ENCODE results near the gene DMAC2.
"Not testable (repeated sequence)": the region's sequence is repeated elsewhere in the genome, so short reads cannot be mapped to it uniquely, and the experiment has no call there.

Gene DMAC2

GRCh38 chr19:41439441-41440222 lies at the start of gene DMAC2:
DMAC2 (minus strand) TSS chr19:41439912; CDS start chr19:41439899, 13 bp downstream.
- peak; percentile 96 for DNase-seq

- DNase-seq = not testable (repeated sequence)
These were observed 47.2 kb upstream of the DMAC2 start for GRCh38 chr19:41486953-41487352.

- DNase-seq = no peak
These were observed 45.1 kb upstream of the DMAC2 start for GRCh38 chr19:41484822-41485221.

- DNase-seq = no peak
These were observed 40.6 kb upstream of the DMAC2 start for GRCh38 chr19:41480336-41480735.

- no peak for DNase-seq
These were observed 40.1 kb upstream of the DMAC2 start for GRCh38 chr19:41479757-41480191.

- no peak for DNase-seq
These were observed 39.4 kb upstream of the DMAC2 start for GRCh38 chr19:41478875-41479756.

- DNase-seq = no peak
These were observed 38.5 kb upstream of the DMAC2 start for GRCh38 chr19:41478171-41478570.

- DNase-seq = no peak
These were observed 36.9 kb upstream of the DMAC2 start for GRCh38 chr19:41476583-41476982.

- DNase-seq = not testable (repeated sequence)
These were observed 23.8 kb upstream of the DMAC2 start for GRCh38 chr19:41463257-41464256.

- DNase-seq = no peak
These were observed 22.8 kb upstream of the DMAC2 start for GRCh38 chr19:41462497-41462896.

GRCh38 chr19:41457241-41457640 lies 17.5 kb upstream of the DMAC2 start:
- DNase-seq = no peak

GRCh38 chr19:41456342-41456918 lies 16.7 kb upstream of the DMAC2 start:
- no peak for DNase-seq

- no peak for DNase-seq
These were observed 16.2 kb upstream of the DMAC2 start for GRCh38 chr19:41455936-41456335.

- no peak for DNase-seq
These were observed 13.0 kb upstream of the DMAC2 start for GRCh38 chr19:41452584-41453275.

GRCh38 chr19:41449865-41450178 lies 10.1 kb upstream of the DMAC2 start:
- no peak for DNase-seq

GRCh38 chr19:41449079-41449864 lies 9.6 kb upstream of the DMAC2 start:
- DNase-seq = no peak

GRCh38 chr19:41447732-41448332 lies 8.1 kb upstream of the DMAC2 start:
- DNase-seq = no peak

- no peak for DNase-seq
These were observed 5.9 kb upstream of the DMAC2 start for GRCh38 chr19:41445575-41445974.

- DNase-seq = no peak
These were observed 4.2 kb upstream of the DMAC2 start for GRCh38 chr19:41443813-41444455.
